H1 (cell line): Measurements from ENCODE around the gene ROBO4. TPM values are rescaled to one million over a fixed set of nuclear protein-coding genes. Genes with fewer than 3 reads are reported as not detected.

Source experiments
- CTCF ChIA-PET: fragments of 300-600 bp; sonication (Branson Sonifier 250); formaldehyde crosslinking; loops from one replicate; lab custom pipeline; 2021; ENCODE audit not compliant: partially characterized antibody; lab: Charles Lee
- POLR2A ChIA-PET: fragments of 300-600 bp; sonication (Branson Sonifier 250); formaldehyde crosslinking; loops from one replicate; lab custom pipeline; 2021; ENCODE audit warnings: inconsistent platforms; ENCODE audit not compliant: partially characterized antibody; lab: Charles Lee
- DNase-seq, 2 experiments: peaks; one replicate each; pipeline versions ENCODE4 v3.0.0 to v3.0.0-alpha.2; 2010 to 2022; ENCODE audit warnings: low spot score in 2 of 2, low read depth in 1 of 2, mixed read lengths in 1 of 2
- FAIRE-seq: peaks from 2 replicates; lab custom pipeline; 2011; peaks lifted over from hg19 to GRCh38; lab: Jason Lieb, UNC
- H2AFZ ChIP-seq: 2 replicates; pipeline ENCODE4 v1.8.1; 2012; ENCODE audit warnings: low read length, inconsistent platforms
- H2AK5ac ChIP-seq: 2 replicates; pipeline ENCODE4 v1.6.1; 2013; ENCODE audit warnings: low read depth, low read length
- H2BK120ac ChIP-seq: replicated peaks from 2 replicates; pipeline ENCODE3; 2013; ENCODE audit warnings: low read depth, low read length, inconsistent platforms
- H2BK12ac ChIP-seq: 2 replicates; pipeline ENCODE4 v1.6.1; 2013; ENCODE audit warnings: low read depth, low read length
- H2BK15ac ChIP-seq: 2 replicates; pipeline ENCODE4 v1.6.1; 2013; ENCODE audit warnings: low read length
- H2BK20ac ChIP-seq: 2 replicates; pipeline ENCODE4 v1.6.1; 2013; ENCODE audit warnings: low read length
- H2BK5ac ChIP-seq: 2 replicates; pipeline ENCODE4 v1.6.1; 2013; ENCODE audit warnings: low read depth, low read length
- H3K14ac ChIP-seq: 2 replicates; pipeline ENCODE4 v1.6.1; 2013; ENCODE audit warnings: inconsistent platforms; ENCODE audit not compliant: insufficient read length
- H3K18ac ChIP-seq: 2 replicates; pipeline ENCODE4 v1.6.1; 2013; ENCODE audit warnings: low read length; ENCODE audit errors: extremely low read depth
- H3K23ac ChIP-seq: 2 replicates; pipeline ENCODE4 v1.6.1; 2013; ENCODE audit warnings: inconsistent platforms; ENCODE audit not compliant: insufficient read length
- H3K23me2 ChIP-seq: 2 replicates; pipeline ENCODE4 v1.6.1; 2013; ENCODE audit warnings: low read depth, low read length
- H3K27ac ChIP-seq: 2 replicates; pipeline ENCODE4 v1.6.1; 2011; ENCODE audit warnings: low read depth, low read length, inconsistent platforms
- H3K27me3 ChIP-seq, 4 experiments: replicated peaks in 1 of 4; 1 replicate in 1 of 4; 2 replicates in 3 of 4; pipeline versions ENCODE4 v1.6.1 to v1.8.1; 2011 to 2013; ENCODE audit warnings: low read length in 3 of 4, mild to moderate bottlenecking in 3 of 4, inconsistent platforms in 2 of 4, mixed read lengths in 2 of 4, moderate library complexity in 1 of 4; ENCODE audit not compliant: control insufficient read depth in 3 of 4, insufficient read depth in 3 of 4; ENCODE audit errors: extremely low read depth in 1 of 4
- H3K36me3 ChIP-seq, 4 experiments: 2 replicates each; pipeline versions ENCODE4 v1.6.1 to v1.8.1; 2011 to 2013; ENCODE audit warnings: mild to moderate bottlenecking in 4 of 4, low read length in 3 of 4, moderate library complexity in 2 of 4, control low read depth in 1 of 4, inconsistent platforms in 1 of 4; ENCODE audit not compliant: insufficient read depth in 4 of 4, control insufficient read depth in 2 of 4
- H3K4ac ChIP-seq: replicated peaks from 2 replicates; pipeline ENCODE3; 2013; ENCODE audit warnings: low read length, low read depth, mixed read lengths, inconsistent platforms; ENCODE audit not compliant: insufficient read length
- H3K4me1 ChIP-seq, 4 experiments: replicated peaks in 1 of 4; 1 replicate in 1 of 4; 2 replicates in 3 of 4; pipeline versions ENCODE4 v1.6.1 to v1.8.1; 2011 to 2013; ENCODE audit warnings: low read length in 3 of 4, inconsistent platforms in 2 of 4, mixed read lengths in 1 of 4; ENCODE audit not compliant: insufficient read depth in 4 of 4, control insufficient read depth in 3 of 4
- H3K4me2 ChIP-seq, 2 experiments: 2 replicates each; pipeline versions ENCODE4 v1.6.1 to v1.8.1; 2011 to 2013; ENCODE audit warnings: low read depth in 2 of 2, low read length in 2 of 2, control low read depth in 1 of 2, inconsistent platforms in 1 of 2, mild to moderate bottlenecking in 1 of 2; ENCODE audit not compliant: insufficient read depth in 1 of 2
- H3K4me3 ChIP-seq, 4 experiments: fragments of 200-600, 300-600 bp in 1 of 4; sonication (generic), shearing (Covaris generic), sonication (Bioruptor Twin) in 1 of 4; 2 replicates each; pipeline versions ENCODE4 v1.5.1 to v1.8.1; 2011 to 2016; ENCODE audit warnings: low read length in 4 of 4, low read depth in 3 of 4, control low read depth in 2 of 4, inconsistent platforms in 2 of 4, mild to moderate bottlenecking in 2 of 4, mixed read lengths in 1 of 4, moderate library complexity in 1 of 4; ENCODE audit not compliant: insufficient read depth in 2 of 4; ENCODE audit errors: extremely low read depth in 1 of 4
- H3K56ac ChIP-seq: replicated peaks from 2 replicates; pipeline ENCODE3; 2013; ENCODE audit warnings: low read depth, mild to moderate bottlenecking, mixed read lengths, low read length, inconsistent platforms; ENCODE audit not compliant: insufficient read length
- H3K79me1 ChIP-seq: 2 replicates; pipeline ENCODE4 v1.6.1; 2013; ENCODE audit warnings: low read depth, low read length, control low read depth
- H3K79me2 ChIP-seq, 2 experiments: 2 replicates each; pipeline versions ENCODE4 v1.6.1 to v1.8.1; 2012 to 2013; ENCODE audit warnings: low read length in 2 of 2, mild to moderate bottlenecking in 2 of 2, inconsistent platforms in 1 of 2; ENCODE audit not compliant: insufficient read depth in 2 of 2, control insufficient read depth in 1 of 2
- H3K9ac ChIP-seq, 4 experiments: replicated peaks in 1 of 4; 1 replicate in 1 of 4; 2 replicates in 3 of 4; pipeline versions ENCODE4 v1.6.1 to v1.8.1; 2011 to 2013; ENCODE audit warnings: low read depth in 3 of 4, low read length in 3 of 4, control low read depth in 2 of 4, mild to moderate bottlenecking in 2 of 4, moderate library complexity in 2 of 4, inconsistent platforms in 1 of 4; ENCODE audit errors: extremely low read depth in 1 of 4
- H3K9me3 ChIP-seq, 2 experiments: 2 replicates each; pipeline versions ENCODE4 v1.6.1 to v1.8.1; 2012 to 2013; ENCODE audit warnings: mild to moderate bottlenecking in 2 of 2, moderate library complexity in 2 of 2, control low read depth in 1 of 2, inconsistent platforms in 1 of 2, low read depth in 1 of 2, low read length in 1 of 2, mixed read lengths in 1 of 2; ENCODE audit not compliant: insufficient read depth in 2 of 2
- H4K20me1 ChIP-seq, 2 experiments: replicated peaks in 1 of 2; 2 replicates each; pipeline versions ENCODE3 to v1.8.1; 2011 to 2013; ENCODE audit warnings: inconsistent platforms in 2 of 2, low read length in 2 of 2, mild to moderate bottlenecking in 1 of 2; ENCODE audit not compliant: insufficient read depth in 2 of 2, control insufficient read depth in 1 of 2
- H4K5ac ChIP-seq: 2 replicates; pipeline ENCODE4 v1.6.1; 2013; ENCODE audit warnings: low read length, low read depth, mixed read lengths, inconsistent platforms; ENCODE audit not compliant: insufficient read length
- H4K8ac ChIP-seq: 2 replicates; pipeline ENCODE4 v1.8.0; 2013; ENCODE audit warnings: mild to moderate bottlenecking, moderate library complexity, low read length, inconsistent platforms; ENCODE audit not compliant: insufficient read depth; ENCODE audit errors: extremely low read depth
- H4K91ac ChIP-seq: replicated peaks from 2 replicates; pipeline ENCODE3; 2013; ENCODE audit warnings: low read length, mixed read lengths, inconsistent platforms; ENCODE audit not compliant: insufficient read length
- ATF2 ChIP-seq: IDR thresholded peaks from 2 replicates; pipeline ENCODE4 v1.6.1; 2012; ENCODE audit warnings: low read length, inconsistent platforms
- CBX8 ChIP-seq: fragments of 300-800, 300-1000 bp; sonication (generic); IDR thresholded peaks from 2 replicates; pipeline ENCODE4 v1.7.1; 2016; ENCODE audit warnings: low read depth, low read length, borderline replicate concordance
- CHD2 ChIP-seq: IDR thresholded peaks from 2 replicates; pipeline ENCODE4 v1.6.1; 2012; ENCODE audit warnings: low read length, improper control_type of control experiment
- EGR1 ChIP-seq: IDR thresholded peaks from 2 replicates; pipeline ENCODE4 v1.6.1; 2011; ENCODE audit warnings: low read depth, low read length, borderline replicate concordance
- EP300 ChIP-seq, 2 experiments: IDR thresholded peaks; 1 replicate in 1 of 2; 2 replicates in 1 of 2; pipeline ENCODE4 v1.6.1; 2011 to 2012; ENCODE audit warnings: low read depth in 2 of 2, low read length in 2 of 2, mild to moderate bottlenecking in 2 of 2, borderline replicate concordance in 1 of 2, inconsistent platforms in 1 of 2, moderate library complexity in 1 of 2
- WGBS, 2 experiments: shearing (Covaris generic) in 1 of 2; methylation state at CpG; one replicate each; pipeline versions ENCODE4 v1.1.6 to v1.1.7; 2013 to 2015; ENCODE audit warnings: low lambda C conversion rate in 2 of 2, mixed read lengths in 2 of 2, inconsistent platforms in 1 of 2, low coverage in 1 of 2, missing lambda C conversion rate in 1 of 2; ENCODE audit not compliant: insufficient replicate concordance in 2 of 2, insufficient coverage in 1 of 2, insufficient read length in 1 of 2; ENCODE audit errors: extremely low coverage in 1 of 2, missing lambda C conversion rate in 1 of 2; 5-methylcytosine and 5-hydroxymethylcytosine counted together
- polyA plus RNA-seq, 7 experiments: library from polyadenylated mRNA; depleted of rRNA in 3 of 7; stranded (reverse) in 5 of 7; unstranded in 2 of 7; fragments of >200 nt in 5 of 7; fragments of 200-250 nt in 2 of 7; gene quantifications; 1 replicate in 5 of 7; 2 replicates in 1 of 7; 4 replicates in 1 of 7; pipeline versions ENCODE4 v1.2.1 to v1.2.3, GENCODE V29; 2011 to 2013; ENCODE audit warnings: missing spikeins in 2 of 7, mixed read lengths in 2 of 7
- total RNA-seq: library from RNA; stranded (reverse); fragmentation: NEBNext Ultra II Directional; extraction: Animal tissue kit (Norgen Biotek cat#: 25700); gene quantifications from 2 replicates; pipeline ENCODE4 v1.2.1, GENCODE V29; 2021

Gene ROBO4
- total and polyA plus RNA-seq, 2 of the 8 experiments (the other 6 are each of a cell fraction or from before 2014, with no cell fraction given), result 0.03 TPM; not detected in 1

GRCh38 chr11:124873951-124874350 is 23.7 kb downstream of the ROBO4 start:
- ChIA-PET POLR2A (no interaction called here), CTCF (interaction anchor here (1.6 to 3.0 kb wide), 2 partner anchors 8 to 14 kb away, joined by 3 to 15 read pairs; no protein-coding TSS in a partner anchor)
- no peak for DNase-seq

More at GRCh38 chr11:124873951-124874350, 23.7 kb downstream of the ROBO4 start:
- H2BK5ac ChIP-seq, result no peak overlapping the region
- H4K91ac ChIP-seq, result no peak overlapping the region
- no peak overlapping the region for H2BK15ac ChIP-seq
- WGBS, 2 experiments, result 86% methylated on average over 8 of the region's 8 CpGs; no CpG with 5 or more reads in 1 of the 2 experiments
- no peak overlapping the region for H3K4me2 ChIP-seq
- H3K4me1 ChIP-seq, result peaks cover 0 to 12% (median 9%) of the 10 kb centered on the region in 4 experiments; a peak in 5 of 7 replicates
- no peak overlapping the region for H2AFZ ChIP-seq
- 0 out of 2 replicates have a peak overlapping the region, but pooled peaks have one; percentile 17 for H2BK12ac ChIP-seq
- no peak overlapping the region for H2AK5ac ChIP-seq
- no peak overlapping the region for H3K18ac ChIP-seq
- no peak overlapping the region for H3K4ac ChIP-seq
- no peak overlapping the region for H3K9ac ChIP-seq
- H3K9me3 ChIP-seq, result no peaks in the 10 kb centered on the region
- H3K36me3 ChIP-seq, result no peaks in the 10 kb centered on the region
- peaks cover 2 to 4% of the 10 kb centered on the region in 2 experiments for H4K20me1 ChIP-seq
- H3K27me3 ChIP-seq, result peaks cover 26 to 71% (median 61%) of the 10 kb centered on the region in 4 experiments
- no peak for FAIRE-seq
- H3K14ac ChIP-seq, result no peak overlapping the region
- H3K23ac ChIP-seq, result no peak overlapping the region
- no peak overlapping the region for H3K56ac ChIP-seq
- H4K8ac ChIP-seq, result no peak overlapping the region
- no peaks in the 10 kb centered on the region for H3K79me1 ChIP-seq
- H3K23me2 ChIP-seq, result peaks cover 8% of the 10 kb centered on the region; the same call in 1 of the 2 replicates
- H2BK20ac ChIP-seq, result no peak overlapping the region
- TF ChIP-seq CHD2, result no peak
- no peak for TF ChIP-seq EP300 (IDR thresholded peaks at IDR 0.05; ENCODE audit: borderline replicate concordance in 1 of 2, low read depth in 2 of 2, low read length in 2 of 2)
- TF ChIP-seq CBX8, result no peak
- no peak for TF ChIP-seq EGR1
- TF ChIP-seq ATF2, result no peak
- TF ChIP-seq, all 59 proteins: peak for 0
- Histone ChIP-seq H3K79me2 (no peaks in the 10 kb centered on the region), H3K4me3 (no peak overlapping the region), H3K27ac (no peak overlapping the region), H2BK120ac (no peak overlapping the region), H4K5ac (no peak overlapping the region)
